GM12865 (cell line): ENCODE measurements around the gene CACNB1.
A peak's percentile ranks its signal among the peaks of the same experiment; 100 is the strongest.

Experiments
- DNase-seq: peaks from one replicate; pipeline ENCODE4 v3.0.0; 2010; ENCODE audit warnings: low read depth
- H3K4me3 ChIP-seq: 2 replicates; pipeline ENCODE4 v1.5.1; 2011; ENCODE audit warnings: mild to moderate bottlenecking, low read depth, low read length, control low read depth
- TF ChIP-seq, protein P1 (sequence below): IDR thresholded peaks from 2 replicates; pipeline ENCODE4 v1.5.1; 2011; ENCODE audit warnings: low read length, control low read depth, low read depth, inconsistent platforms; ENCODE audit not compliant: insufficient read depth; ENCODE audit errors: missing control alignments

The CACNB1 gene

GRCh38 chr17:39200957-39201510 is 3.6 kb upstream of the CACNB1 start:
- no peak for DNase-seq
- TF ChIP-seq, protein P1, sequence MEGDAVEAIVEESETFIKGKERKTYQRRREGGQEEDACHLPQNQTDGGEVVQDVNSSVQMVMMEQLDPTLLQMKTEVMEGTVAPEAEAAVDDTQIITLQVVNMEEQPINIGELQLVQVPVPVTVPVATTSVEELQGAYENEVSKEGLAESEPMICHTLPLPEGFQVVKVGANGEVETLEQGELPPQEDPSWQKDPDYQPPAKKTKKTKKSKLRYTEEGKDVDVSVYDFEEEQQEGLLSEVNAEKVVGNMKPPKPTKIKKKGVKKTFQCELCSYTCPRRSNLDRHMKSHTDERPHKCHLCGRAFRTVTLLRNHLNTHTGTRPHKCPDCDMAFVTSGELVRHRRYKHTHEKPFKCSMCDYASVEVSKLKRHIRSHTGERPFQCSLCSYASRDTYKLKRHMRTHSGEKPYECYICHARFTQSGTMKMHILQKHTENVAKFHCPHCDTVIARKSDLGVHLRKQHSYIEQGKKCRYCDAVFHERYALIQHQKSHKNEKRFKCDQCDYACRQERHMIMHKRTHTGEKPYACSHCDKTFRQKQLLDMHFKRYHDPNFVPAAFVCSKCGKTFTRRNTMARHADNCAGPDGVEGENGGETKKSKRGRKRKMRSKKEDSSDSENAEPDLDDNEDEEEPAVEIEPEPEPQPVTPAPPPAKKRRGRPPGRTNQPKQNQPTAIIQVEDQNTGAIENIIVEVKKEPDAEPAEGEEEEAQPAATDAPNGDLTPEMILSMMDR = no peak
- H3K4me3 ChIP-seq = peak overlapping the region; percentile 87

- H3K4me3 ChIP-seq = peak within 1 kb of the TSS; percentile 87
- TF ChIP-seq, protein P1 = no peak
- no peak for DNase-seq
Measured at GRCh38 chr17:39200070-39200879, 2.8 kb upstream of the CACNB1 start, which contains the start of gene RPL19. RPL19 (plus strand) TSS chr17:39200283; CDS start chr17:39200345, 62 bp downstream.

- TF ChIP-seq, protein P1 = no peak
- peak overlapping the region; percentile 87 for H3K4me3 ChIP-seq
- DNase-seq = peak; percentile 97
Measured at GRCh38 chr17:39199820-39200069, 2.3 kb upstream of the CACNB1 start.

DNA sequence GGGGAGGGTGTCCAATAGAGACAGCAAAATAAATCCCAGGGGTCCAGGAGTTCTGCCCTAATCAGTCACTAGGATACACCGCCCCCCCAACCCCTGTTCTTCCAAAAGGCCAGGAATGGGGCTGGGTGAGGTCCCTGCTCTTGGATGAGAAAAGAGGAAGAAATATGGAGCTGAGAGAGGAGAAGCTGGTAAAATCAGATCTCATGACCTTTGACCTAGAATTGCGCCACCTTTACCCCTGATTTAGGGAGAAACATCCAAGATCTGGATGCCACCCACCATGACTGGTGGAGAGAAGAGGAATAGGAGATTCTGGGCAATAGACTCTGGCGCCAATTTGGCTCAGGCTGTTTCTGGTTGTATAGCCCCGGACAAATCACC is 707 bp upstream of the CACNB1 start:
- no peak overlapping the region for H3K4me3 ChIP-seq
- TF ChIP-seq, protein P1 = no peak
- no peak for DNase-seq

GRCh38 chr17:39196808-39197291 is 619 bp downstream of the CACNB1 start:
- peak; percentile 70 for DNase-seq

GRCh38 chr17:39196241-39196807 is 1.1 kb downstream of the CACNB1 start:
- H3K4me3 ChIP-seq = peak overlapping the region; percentile 83
- DNase-seq = no peak
- TF ChIP-seq, protein P1 = no peak

More at GRCh38 chr17:39196808-39197291, 619 bp downstream of the CACNB1 start:
- H3K4me3 ChIP-seq = peak overlapping the region; percentile 83
- TF ChIP-seq, protein P1 = no peak
